HCT116 (cell line): ENCODE data around the gene UTP15. TPM values are rescaled to one million over a fixed set of nuclear protein-coding genes. Genes with fewer than 3 reads are reported as not detected.

Experiments
- ATAC-seq: fragments of 200-7000 bp; cut with Tn5 transposase; 2 replicates; pipeline ENCODE4 v1.9.1; 2020; ENCODE audit warnings: mild to moderate bottlenecking, moderate library complexity
- BruUV-seq: library from RNA; stranded (reverse); fragments of 400-500 nt; replicated peaks from 2 replicates; lab custom pipeline; 2021; lab: Mats Ljungman, UMichigan
- CTCF ChIA-PET: fragments of 300-600 bp; sonication (Branson Sonifier 250); formaldehyde crosslinking; loops from one replicate; lab custom pipeline; 2021; ENCODE audit warnings: antibody characterized with exemption; lab: Charles Lee
- POLR2A ChIA-PET: fragments of 300-600, 350-600 bp; sonication (Branson Sonifier 250); formaldehyde crosslinking; loops from one replicate; lab custom pipeline; 2021; ENCODE audit warnings: antibody characterized with exemption; lab: Charles Lee
- RAD21 ChIA-PET, 2 experiments: fragments of 300-600 bp; sonication (Branson Sonifier 250); formaldehyde crosslinking; loops; one replicate each; lab custom pipeline; 2023; ENCODE audit warnings: low total read pairs in 2 of 2; ENCODE audit not compliant: uncharacterized antibody in 2 of 2, unreplicated experiment in 2 of 2, low non-redundant PET in 1 of 2; lab: Charles Lee
- DNase-seq: peaks from one replicate; pipeline ENCODE4 v3.0.0-alpha.2; 2010; ENCODE audit warnings: low read depth, low spot score
- H2AFZ ChIP-seq: fragments of 200-600 bp; shearing (Covaris generic), sonication (generic); 2 replicates; pipeline ENCODE4 v1.6.1; 2017; ENCODE audit warnings: low read depth, mixed run types, mixed read lengths, antibody characterized with exemption, low read length; ENCODE audit not compliant: poor library complexity, severe bottlenecking
- H3K27ac ChIP-seq: 2 replicates; pipeline ENCODE4 v1.5.1; 2012; ENCODE audit warnings: low read depth, low read length
- H3K27me3 ChIP-seq: fragments of 200-600 bp; sonication (generic); 2 replicates; pipeline ENCODE4 v1.6.1; 2016; ENCODE audit warnings: mixed run types, low read length, mixed read lengths; ENCODE audit not compliant: insufficient read depth
- H3K36me3 ChIP-seq, 2 experiments: fragments of 200-500 bp in 1 of 2; fragments of 200-600 bp in 1 of 2; sonication (Bioruptor generic) in 1 of 2; sonication (generic) in 1 of 2; 2 replicates each; pipeline versions ENCODE4 v1.5.1 to v1.6.1; 2014 to 2016; ENCODE audit warnings: low read length in 2 of 2, inconsistent platforms in 1 of 2, mixed read lengths in 1 of 2, mixed run types in 1 of 2; ENCODE audit not compliant: insufficient read depth in 2 of 2, control insufficient read depth in 1 of 2
- H3K4me1 ChIP-seq, 2 experiments: fragments of 200-600 bp in 1 of 2; sonication (generic) in 1 of 2; 2 replicates each; pipeline versions ENCODE4 v1.5.1 to v1.6.1; 2012 to 2017; ENCODE audit warnings: low read length in 2 of 2, inconsistent platforms in 1 of 2, mild to moderate bottlenecking in 1 of 2, mixed read lengths in 1 of 2, mixed run types in 1 of 2, moderate library complexity in 1 of 2; ENCODE audit not compliant: insufficient read depth in 2 of 2, control insufficient read depth in 1 of 2
- H3K4me2 ChIP-seq: fragments of 200-600 bp; sonication (generic); 2 replicates; pipeline ENCODE4 v1.6.1; 2017; ENCODE audit warnings: mixed run types, low read length, mixed read lengths
- H3K4me3 ChIP-seq, 2 experiments: fragments of 200-600 bp in 1 of 2; sonication (generic) in 1 of 2; replicated peaks in 1 of 2; 2 replicates each; pipeline ENCODE4 v1.5.1; 2011 to 2016; ENCODE audit warnings: low read length in 2 of 2, control low read depth in 1 of 2, low read depth in 1 of 2, mild to moderate bottlenecking in 1 of 2, mixed read lengths in 1 of 2, mixed run types in 1 of 2
- H3K79me2 ChIP-seq: fragments of 200-600 bp; sonication (generic); 2 replicates; pipeline ENCODE4 v1.6.1; 2017; ENCODE audit warnings: mild to moderate bottlenecking, mixed run types, low read length, moderate library complexity, mixed read lengths; ENCODE audit not compliant: insufficient read depth
- H3K9ac ChIP-seq: fragments of 200-600 bp; sonication (generic); 2 replicates; pipeline ENCODE4 v1.6.1; 2016; ENCODE audit warnings: low read length, mixed read lengths
- H3K9me2 ChIP-seq: fragments of 200-600 bp; sonication (generic), shearing (Covaris generic); 2 replicates; pipeline ENCODE4 v1.6.1; 2017; ENCODE audit warnings: mixed run types, mild to moderate bottlenecking, moderate library complexity; ENCODE audit not compliant: insufficient read depth
- H3K9me3 ChIP-seq, 2 experiments: fragments of 200-500 bp in 1 of 2; fragments of 200-600 bp in 1 of 2; sonication (Bioruptor generic) in 1 of 2; sonication (generic) in 1 of 2; 2 replicates each; pipeline ENCODE4 v1.6.1; 2014 to 2017; ENCODE audit warnings: low read length in 2 of 2, mixed read lengths in 2 of 2, inconsistent platforms in 1 of 2, low read depth in 1 of 2, mild to moderate bottlenecking in 1 of 2, mixed run types in 1 of 2, moderate library complexity in 1 of 2; ENCODE audit not compliant: control insufficient read depth in 1 of 2, insufficient read depth in 1 of 2
- H4K20me1 ChIP-seq: fragments of 200-600 bp; sonication (generic), shearing (Covaris generic); 2 replicates; pipeline ENCODE4 v1.6.1; 2017; ENCODE audit warnings: mixed run types, mild to moderate bottlenecking, moderate library complexity; ENCODE audit not compliant: insufficient read depth
- EZH2phosphoT487 ChIP-seq: fragments of 200-600 bp; IDR thresholded peaks from 2 replicates; pipeline ENCODE4 v1.6.1; 2018; ENCODE audit warnings: antibody characterized with exemption, borderline replicate concordance
- FOSL1 ChIP-seq: IDR thresholded peaks from 2 replicates; pipeline ENCODE4 v1.6.1; 2012; ENCODE audit warnings: low read depth
- RAD21 ChIP-seq: IDR thresholded peaks from 2 replicates; pipeline ENCODE4 v1.6.1; 2012; ENCODE audit warnings: low read depth, mild to moderate bottlenecking
- SRF ChIP-seq: IDR thresholded peaks from 2 replicates; pipeline ENCODE4 v1.6.1; 2012; ENCODE audit warnings: low read depth
- TCF7L2 ChIP-seq: IDR thresholded peaks from 2 replicates; pipeline ENCODE4 v1.7.0; 2011; ENCODE audit warnings: borderline replicate concordance, inconsistent platforms; ENCODE audit not compliant: insufficient read depth, insufficient read length; ENCODE audit errors: extremely low read depth
- YY1 ChIP-seq: IDR thresholded peaks from 2 replicates; pipeline ENCODE4 v1.6.1; 2011; ENCODE audit warnings: low read length, low read depth, moderate library complexity, mild to moderate bottlenecking; ENCODE audit not compliant: insufficient replicate concordance; ENCODE audit errors: extremely low read depth
- ZNF274 ChIP-seq: fragments of 200-500 bp; sonication (Bioruptor generic); IDR thresholded peaks from 2 replicates; pipeline ENCODE4 v1.6.1; 2014; ENCODE audit warnings: mild to moderate bottlenecking, low read depth, low read length, inconsistent platforms
- intact Hi-C: fragments of 100-400 bp; cut with micrococcal nuclease; formaldehyde crosslinking; loops from 2 replicates; pipeline ENCODE4 v1.10.0; 2022
- total RNA-seq: library from RNA; stranded (reverse); gene quantifications from one replicate; pipeline ENCODE4 v1.2.1, GENCODE V29; 2021; ENCODE audit not compliant: unreplicated experiment
- TF ChIP-seq, protein P1 (sequence below), 3 experiments: fragments of 200-600 bp in 1 of 3; sonication (generic) in 1 of 3; IDR thresholded peaks in 2 of 3; conservative IDR thresholded peaks in 1 of 3; 2 replicates each; pipeline ENCODE4 v1.5.1; 2012 to 2017; ENCODE audit warnings: low read depth in 2 of 3, low read length in 2 of 3, antibody characterized with exemption in 1 of 3, borderline replicate concordance in 1 of 3, control low read depth in 1 of 3, mild to moderate bottlenecking in 1 of 3, mixed read lengths in 1 of 3, mixed run types in 1 of 3, moderate library complexity in 1 of 3; ENCODE audit not compliant: insufficient read depth in 1 of 3
- TF ChIP-seq, protein P2 (sequence below): IDR thresholded peaks from 2 replicates; pipeline ENCODE4 v1.6.1; 2011; ENCODE audit warnings: mild to moderate bottlenecking, low read length, moderate library complexity; ENCODE audit not compliant: insufficient replicate concordance; ENCODE audit errors: extremely low read depth

UTP15 gene
- total RNA-seq, 1 experiment from 2014 or later, result 39.3 TPM

DNA sequence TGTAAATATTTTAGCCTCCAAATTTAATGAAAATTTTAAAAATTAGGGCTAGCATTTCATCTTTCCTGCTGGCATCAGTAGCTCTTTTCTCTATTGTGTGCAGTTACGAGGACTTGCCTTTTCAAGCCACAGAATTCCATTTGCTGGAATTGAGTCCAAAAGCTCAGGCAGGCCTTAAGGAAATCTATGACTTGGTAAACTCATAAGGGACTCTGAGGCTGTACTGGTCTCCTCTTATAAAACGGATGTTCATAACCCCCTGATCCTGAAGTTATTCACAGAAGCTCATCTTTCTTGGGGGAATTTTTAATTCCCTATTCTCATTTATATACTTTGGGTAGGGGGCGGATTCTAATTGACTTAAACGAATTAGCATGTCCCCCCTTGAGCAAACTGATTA, 23.5 kb upstream of the UTP15 start:
- Histone ChIP-seq H3K9ac (no peak overlapping the region), H2AFZ (peak overlapping the region; percentile 3), H3K9me3 (no peaks in the 10 kb centered on the region), H3K36me3 (no peaks in the 10 kb centered on the region), H3K9me2 (no peaks in the 10 kb centered on the region), H3K4me1 (peaks cover 0 to 4% of the 10 kb centered on the region in 2 experiments; a peak in 1 of 4 replicates), H3K79me2 (no peaks in the 10 kb centered on the region), H3K27me3 (no peaks in the 10 kb centered on the region), H3K4me2 (no peak overlapping the region), H3K4me3 (no peak overlapping the region), H4K20me1 (no peaks in the 10 kb centered on the region), H3K27ac (no peak overlapping the region)
- POLR2A ChIA-PET, result no interaction called here
- CTCF ChIA-PET, result no interaction called here
- intact Hi-C loops, result no loop called here
- no peak for ATAC-seq
- RAD21 ChIA-PET, result interaction anchor here in 1 of 2 experiments (0.7 kb wide), 1 partner anchor 439 kb away, joined by 3 read pairs; no protein-coding TSS in a partner anchor
- no peak for DNase-seq
- BruUV-seq, result no TSS peak
- TF ChIP-seq FOSL1 (no peak), TCF7L2 (no peak), EZH2phosphoT487 (no peak), RAD21 (no peak), YY1 (no peak), ZNF274 (no peak), SRF (no peak)
- TF ChIP-seq, protein P1, sequence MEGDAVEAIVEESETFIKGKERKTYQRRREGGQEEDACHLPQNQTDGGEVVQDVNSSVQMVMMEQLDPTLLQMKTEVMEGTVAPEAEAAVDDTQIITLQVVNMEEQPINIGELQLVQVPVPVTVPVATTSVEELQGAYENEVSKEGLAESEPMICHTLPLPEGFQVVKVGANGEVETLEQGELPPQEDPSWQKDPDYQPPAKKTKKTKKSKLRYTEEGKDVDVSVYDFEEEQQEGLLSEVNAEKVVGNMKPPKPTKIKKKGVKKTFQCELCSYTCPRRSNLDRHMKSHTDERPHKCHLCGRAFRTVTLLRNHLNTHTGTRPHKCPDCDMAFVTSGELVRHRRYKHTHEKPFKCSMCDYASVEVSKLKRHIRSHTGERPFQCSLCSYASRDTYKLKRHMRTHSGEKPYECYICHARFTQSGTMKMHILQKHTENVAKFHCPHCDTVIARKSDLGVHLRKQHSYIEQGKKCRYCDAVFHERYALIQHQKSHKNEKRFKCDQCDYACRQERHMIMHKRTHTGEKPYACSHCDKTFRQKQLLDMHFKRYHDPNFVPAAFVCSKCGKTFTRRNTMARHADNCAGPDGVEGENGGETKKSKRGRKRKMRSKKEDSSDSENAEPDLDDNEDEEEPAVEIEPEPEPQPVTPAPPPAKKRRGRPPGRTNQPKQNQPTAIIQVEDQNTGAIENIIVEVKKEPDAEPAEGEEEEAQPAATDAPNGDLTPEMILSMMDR (IDR thresholded peaks at IDR 0.05 in 2 of 3, conservative IDR thresholded peaks at IDR 0.05 in 1 of 3; ENCODE audit: borderline replicate concordance in 1 of 3, insufficient read depth in 1 of 3, low read depth in 2 of 3, low read length in 2 of 3), result no peak
- TF ChIP-seq, protein P2, sequence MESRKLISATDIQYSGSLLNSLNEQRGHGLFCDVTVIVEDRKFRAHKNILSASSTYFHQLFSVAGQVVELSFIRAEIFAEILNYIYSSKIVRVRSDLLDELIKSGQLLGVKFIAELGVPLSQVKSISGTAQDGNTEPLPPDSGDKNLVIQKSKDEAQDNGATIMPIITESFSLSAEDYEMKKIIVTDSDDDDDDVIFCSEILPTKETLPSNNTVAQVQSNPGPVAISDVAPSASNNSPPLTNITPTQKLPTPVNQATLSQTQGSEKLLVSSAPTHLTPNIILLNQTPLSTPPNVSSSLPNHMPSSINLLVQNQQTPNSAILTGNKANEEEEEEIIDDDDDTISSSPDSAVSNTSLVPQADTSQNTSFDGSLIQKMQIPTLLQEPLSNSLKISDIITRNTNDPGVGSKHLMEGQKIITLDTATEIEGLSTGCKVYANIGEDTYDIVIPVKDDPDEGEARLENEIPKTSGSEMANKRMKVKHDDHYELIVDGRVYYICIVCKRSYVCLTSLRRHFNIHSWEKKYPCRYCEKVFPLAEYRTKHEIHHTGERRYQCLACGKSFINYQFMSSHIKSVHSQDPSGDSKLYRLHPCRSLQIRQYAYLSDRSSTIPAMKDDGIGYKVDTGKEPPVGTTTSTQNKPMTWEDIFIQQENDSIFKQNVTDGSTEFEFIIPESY, result no peak
